ENCODE results near the gene ZACN. TPM values are rescaled to one million over a fixed set of nuclear protein-coding genes. Genes with fewer than 3 reads are reported as not detected.
"Not testable (repeated sequence)": the region's sequence is repeated elsewhere in the genome, so short reads cannot be mapped to it uniquely, and the experiment has no call there.

The ZACN gene
- polyA plus RNA-seq (2012; ENCODE audit: insufficient read depth, insufficient read length): 11.5 TPM

GRCh38 chr17:76078860-76079534, at the start of gene ZACN:
ZACN (plus strand) TSS chr17:76079182; CDS start chr17:76079265, 83 bp downstream.
- H3K4me3 ChIP-seq (ENCODE audit: low read length): no peak within 1 kb of the TSS
- no peak for DNase-seq (ENCODE audit: low read depth, low spot score)

- no peak for DNase-seq (ENCODE audit: low read depth, low spot score)
- no peak overlapping the region for H3K4me3 ChIP-seq (ENCODE audit: low read length)
Measured at GRCh38 chr17:76032073-76032779, 46.8 kb upstream of the ZACN start.

- H3K4me3 ChIP-seq (ENCODE audit: low read length): no peak overlapping the region
- DNase-seq (ENCODE audit: low read depth, low spot score): no peak
Measured at GRCh38 chr17:76032780-76033108, 46.2 kb upstream of the ZACN start.

GRCh38 chr17:76033139-76033538, 45.8 kb upstream of the ZACN start:
- no peak overlapping the region for H3K4me3 ChIP-seq (ENCODE audit: low read length)
- DNase-seq (ENCODE audit: low read depth, low spot score): no peak

- no peak overlapping the region for H3K4me3 ChIP-seq (ENCODE audit: low read length)
- DNase-seq (ENCODE audit: low read depth, low spot score): no peak
Measured at GRCh38 chr17:76034428-76035350, 44.3 kb upstream of the ZACN start.

- no peak overlapping the region for H3K4me3 ChIP-seq (ENCODE audit: low read length)
- DNase-seq (ENCODE audit: low read depth, low spot score): no peak
Measured at GRCh38 chr17:76036497-76037261, 42.3 kb upstream of the ZACN start.

GRCh38 chr17:76038050-76038449, 40.9 kb upstream of the ZACN start:
- H3K4me3 ChIP-seq (ENCODE audit: low read length): peak overlapping the region; percentile 25
- DNase-seq (ENCODE audit: low read depth, low spot score): peak; percentile 77

- H3K4me3 ChIP-seq (ENCODE audit: low read length): no peak overlapping the region
- DNase-seq (ENCODE audit: low read depth, low spot score): no peak
Measured at GRCh38 chr17:76039121-76039520, 39.9 kb upstream of the ZACN start.

GRCh38 chr17:76040376-76040775, 38.6 kb upstream of the ZACN start:
- H3K4me3 ChIP-seq (ENCODE audit: low read length): no peak overlapping the region
- DNase-seq (ENCODE audit: low read depth, low spot score): no peak

GRCh38 chr17:76042868-76043267, 36.1 kb upstream of the ZACN start:
- not testable (repeated sequence) for DNase-seq (ENCODE audit: low read depth, low spot score); H3K4me3 ChIP-seq (ENCODE audit: low read length)

- H3K4me3 ChIP-seq (ENCODE audit: low read length); DNase-seq (ENCODE audit: low read depth, low spot score): not testable (repeated sequence)
Measured at GRCh38 chr17:76044475-76045007, 34.4 kb upstream of the ZACN start.

GRCh38 chr17:76046064-76046463, 32.9 kb upstream of the ZACN start:
- H3K4me3 ChIP-seq (ENCODE audit: low read length): no peak overlapping the region
- no peak for DNase-seq (ENCODE audit: low read depth, low spot score)

GRCh38 chr17:76048025-76048605, 30.9 kb upstream of the ZACN start:
- H3K4me3 ChIP-seq (ENCODE audit: low read length): no peak overlapping the region
- DNase-seq (ENCODE audit: low read depth, low spot score): no peak

- no peak overlapping the region for H3K4me3 ChIP-seq (ENCODE audit: low read length)
- no peak for DNase-seq (ENCODE audit: low read depth, low spot score)
Measured at GRCh38 chr17:76048711-76049110, 30.3 kb upstream of the ZACN start.

GRCh38 chr17:76049239-76049638, 29.7 kb upstream of the ZACN start:
- H3K4me3 ChIP-seq (ENCODE audit: low read length): no peak overlapping the region
- no peak for DNase-seq (ENCODE audit: low read depth, low spot score)

- DNase-seq (ENCODE audit: low read depth, low spot score): no peak
- H3K4me3 ChIP-seq (ENCODE audit: low read length): no peak overlapping the region
Measured at GRCh38 chr17:76049836-76050537, 29.0 kb upstream of the ZACN start.

GRCh38 chr17:76050538-76051467, 28.2 kb upstream of the ZACN start:
- H3K4me3 ChIP-seq (ENCODE audit: low read length): no peak overlapping the region
- DNase-seq (ENCODE audit: low read depth, low spot score): no peak

All from Jurkat, Clone E6-1 (cell line).